OCI-LY7 (cell line): ENCODE results near the gene IRX3. TPM values are rescaled to one million over a fixed set of nuclear protein-coding genes. Genes with fewer than 3 reads are reported as not detected.

Source experiments
- BruUV-seq: library from RNA; stranded (reverse); fragments of 400-500 nt; replicated peaks from 2 replicates; lab custom pipeline; 2021; lab: Mats Ljungman, UMichigan
- CTCF ChIA-PET: fragments of 300-600 bp; sonication (Branson Sonifier 250); formaldehyde crosslinking; loops from one replicate; lab custom pipeline; 2022; ENCODE audit warnings: antibody characterized with exemption; ENCODE audit not compliant: unreplicated experiment; lab: Charles Lee
- POLR2A ChIA-PET: fragments of 300-600 bp; sonication (Branson Sonifier 250); formaldehyde crosslinking; loops from one replicate; lab custom pipeline; 2022; ENCODE audit warnings: antibody characterized with exemption; lab: Charles Lee
- DNase-seq: peaks from one replicate; pipeline ENCODE4 v3.0.0-alpha.2; 2015; ENCODE audit warnings: low spot score
- H2AFZ ChIP-seq: fragments of 200-600 bp; sonication (generic), shearing (Covaris generic); 2 replicates; pipeline ENCODE4 v1.6.1; 2014; ENCODE audit warnings: mild to moderate bottlenecking, antibody characterized with exemption, low read length, moderate library complexity
- H3K27ac ChIP-seq: fragments of 200-600 bp; sonication (generic); 2 replicates; pipeline ENCODE4 v1.5.1; 2014; ENCODE audit warnings: mixed run types, low read depth, mild to moderate bottlenecking, moderate library complexity, low read length, inconsistent platforms; ENCODE audit not compliant: poor library complexity, severe bottlenecking
- H3K36me3 ChIP-seq: fragments of 200-600 bp; sonication (generic); 2 replicates; pipeline ENCODE4 v1.6.1; 2014; ENCODE audit warnings: mild to moderate bottlenecking, antibody characterized with exemption, low read length, moderate library complexity, mixed read lengths; ENCODE audit not compliant: insufficient read depth
- H3K4me1 ChIP-seq: fragments of 200-600 bp; sonication (generic); 2 replicates; pipeline ENCODE4 v1.5.1; 2014; ENCODE audit warnings: mild to moderate bottlenecking, low read length; ENCODE audit not compliant: insufficient read depth, poor library complexity, severe bottlenecking
- H3K4me2 ChIP-seq: fragments of 200-600 bp; sonication (generic); 2 replicates; pipeline ENCODE4 v1.6.1; 2014; ENCODE audit warnings: mild to moderate bottlenecking, low read length
- H3K4me3 ChIP-seq: fragments of 200-600 bp; sonication (generic); 2 replicates; pipeline ENCODE4 v1.5.1; 2014; ENCODE audit warnings: mild to moderate bottlenecking, low read depth, low read length; ENCODE audit not compliant: poor library complexity, severe bottlenecking
- H3K79me2 ChIP-seq: fragments of 200-600 bp; sonication (generic); 2 replicates; pipeline ENCODE4 v1.6.1; 2016; ENCODE audit warnings: low read depth, mild to moderate bottlenecking, low read length, moderate library complexity, mixed read lengths; ENCODE audit not compliant: insufficient read depth
- H3K9me2 ChIP-seq: fragments of 200-600 bp; sonication (generic); 2 replicates; pipeline ENCODE4 v1.6.1; 2016; ENCODE audit warnings: mild to moderate bottlenecking, low read length, mixed read lengths; ENCODE audit not compliant: insufficient read depth
- H3K9me3 ChIP-seq: fragments of 200-600 bp; sonication (generic); 2 replicates; pipeline ENCODE4 v1.6.1; 2014; ENCODE audit warnings: mild to moderate bottlenecking, mixed run types, low read length, mixed read lengths
- H4K20me1 ChIP-seq: fragments of 200-600 bp; sonication (generic); 2 replicates; pipeline ENCODE4 v1.6.1; 2014; ENCODE audit warnings: mild to moderate bottlenecking, antibody characterized with exemption, low read length, moderate library complexity, mixed read lengths; ENCODE audit not compliant: insufficient read depth
- EZH2phosphoT487 ChIP-seq: fragments of 200-600 bp; sonication (generic); IDR thresholded peaks from 2 replicates; pipeline ENCODE4 v1.6.1; 2018; ENCODE audit warnings: low read depth, borderline replicate concordance, mild to moderate bottlenecking, mixed run types, antibody characterized with exemption, low read length, moderate library complexity, mixed read lengths
- intact Hi-C: fragments of 100-400 bp; cut with micrococcal nuclease; formaldehyde crosslinking; loops from one replicate; pipeline ENCODE4 v1.10.0; 2022; ENCODE audit not compliant: unreplicated experiment
- total RNA-seq, 2 experiments: library from RNA; depleted of rRNA in 1 of 2; stranded (reverse); fragments of >200 nt in 1 of 2; shearing (Covaris generic) in 1 of 2; gene quantifications; 2 replicates each; pipeline ENCODE4 v1.2.3, GENCODE V29; 2014 to 2022
- TF ChIP-seq, protein P1 (sequence below): fragments of 200-600 bp; sonication (generic); conservative IDR thresholded peaks from 2 replicates; pipeline ENCODE4 v1.5.1; 2014; ENCODE audit warnings: mild to moderate bottlenecking, antibody characterized with exemption, low read length, moderate library complexity, mixed read lengths

Gene IRX3
- total RNA-seq, 2 experiments from 2014 or later, result not detected

DNA sequence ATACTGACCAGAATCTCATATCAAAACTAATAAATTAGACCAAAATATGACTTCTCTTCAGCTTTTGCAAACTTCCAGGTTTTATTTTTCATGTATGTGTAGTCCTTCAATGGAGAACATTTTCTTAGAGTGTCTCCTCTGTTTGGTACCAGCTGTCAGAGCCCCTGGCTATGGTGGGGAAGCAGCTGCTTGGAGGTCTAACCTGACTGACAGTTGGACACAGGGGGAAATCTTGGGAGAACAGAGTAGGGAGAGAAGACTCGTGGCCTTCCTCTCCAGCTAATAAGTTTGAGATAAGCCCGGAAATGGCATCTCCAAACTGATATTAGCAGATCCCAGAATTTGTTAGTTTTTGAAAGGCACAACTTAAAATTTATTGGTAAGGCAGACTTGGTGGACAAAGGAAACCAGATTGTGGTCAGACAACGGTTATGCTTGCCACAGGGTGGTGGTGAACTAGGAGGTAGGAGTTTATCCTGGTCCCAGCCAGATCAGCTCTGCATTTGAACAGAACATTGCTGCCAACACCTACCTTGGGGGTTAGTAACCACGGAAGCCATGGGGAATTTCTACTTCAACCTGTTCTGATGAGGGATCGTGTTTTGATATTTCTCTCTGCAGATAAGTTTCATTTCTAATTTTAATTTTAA lies 39.2 kb upstream of the IRX3 start:
- Histone ChIP-seq H3K4me2 (no peak overlapping the region), H2AFZ (no peak overlapping the region), H3K9me3 (no peaks in the 10 kb centered on the region), H3K4me1 (no peaks in the 10 kb centered on the region), H4K20me1 (no peaks in the 10 kb centered on the region), H3K79me2 (no peaks in the 10 kb centered on the region), H3K27ac (no peak overlapping the region), H3K4me3 (no peak overlapping the region), H3K9me2 (no peaks in the 10 kb centered on the region), H3K36me3 (no peaks in the 10 kb centered on the region)
- ChIA-PET POLR2A (no interaction called here), CTCF (no interaction called here)
- TF ChIP-seq EZH2phosphoT487, result no peak
- TF ChIP-seq, protein P1, sequence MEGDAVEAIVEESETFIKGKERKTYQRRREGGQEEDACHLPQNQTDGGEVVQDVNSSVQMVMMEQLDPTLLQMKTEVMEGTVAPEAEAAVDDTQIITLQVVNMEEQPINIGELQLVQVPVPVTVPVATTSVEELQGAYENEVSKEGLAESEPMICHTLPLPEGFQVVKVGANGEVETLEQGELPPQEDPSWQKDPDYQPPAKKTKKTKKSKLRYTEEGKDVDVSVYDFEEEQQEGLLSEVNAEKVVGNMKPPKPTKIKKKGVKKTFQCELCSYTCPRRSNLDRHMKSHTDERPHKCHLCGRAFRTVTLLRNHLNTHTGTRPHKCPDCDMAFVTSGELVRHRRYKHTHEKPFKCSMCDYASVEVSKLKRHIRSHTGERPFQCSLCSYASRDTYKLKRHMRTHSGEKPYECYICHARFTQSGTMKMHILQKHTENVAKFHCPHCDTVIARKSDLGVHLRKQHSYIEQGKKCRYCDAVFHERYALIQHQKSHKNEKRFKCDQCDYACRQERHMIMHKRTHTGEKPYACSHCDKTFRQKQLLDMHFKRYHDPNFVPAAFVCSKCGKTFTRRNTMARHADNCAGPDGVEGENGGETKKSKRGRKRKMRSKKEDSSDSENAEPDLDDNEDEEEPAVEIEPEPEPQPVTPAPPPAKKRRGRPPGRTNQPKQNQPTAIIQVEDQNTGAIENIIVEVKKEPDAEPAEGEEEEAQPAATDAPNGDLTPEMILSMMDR, result no peak
- intact Hi-C loops, result no loop called here
- no TSS peak for BruUV-seq
- no peak for DNase-seq

DNA sequence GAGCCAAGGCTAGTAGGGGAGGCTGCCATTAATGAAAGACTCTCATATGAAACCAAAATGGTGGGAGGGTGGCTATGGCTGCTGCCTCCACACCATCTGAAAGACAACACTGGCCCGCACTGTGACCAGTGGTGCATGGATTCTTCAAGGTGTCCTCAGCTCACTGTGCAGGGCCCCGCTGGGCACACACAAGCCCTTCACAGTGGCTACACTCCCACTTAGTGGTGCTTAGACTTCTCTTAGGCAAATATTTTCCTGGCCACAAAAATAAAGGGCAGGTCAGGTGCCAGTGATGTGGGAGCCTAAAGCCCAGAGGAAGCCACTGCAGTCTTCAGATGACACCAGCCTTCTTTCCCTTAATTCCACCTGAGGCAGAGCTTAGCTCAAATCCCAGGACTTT lies 38.1 kb upstream of the IRX3 start:
- Histone ChIP-seq H3K4me1 (no peaks in the 10 kb centered on the region), H3K4me2 (no peak overlapping the region), H4K20me1 (no peaks in the 10 kb centered on the region), H3K9me3 (no peaks in the 10 kb centered on the region), H3K4me3 (no peak overlapping the region), H3K79me2 (no peaks in the 10 kb centered on the region), H2AFZ (no peak overlapping the region), H3K36me3 (no peaks in the 10 kb centered on the region), H3K27ac (no peak overlapping the region), H3K9me2 (no peaks in the 10 kb centered on the region)
- CTCF ChIA-PET, result no interaction called here
- no TSS peak for BruUV-seq
- TF ChIP-seq, protein P1, result no peak
- no peak for TF ChIP-seq EZH2phosphoT487
- POLR2A ChIA-PET, result no interaction called here
- DNase-seq, result no peak
- intact Hi-C loops, result no loop called here

DNA sequence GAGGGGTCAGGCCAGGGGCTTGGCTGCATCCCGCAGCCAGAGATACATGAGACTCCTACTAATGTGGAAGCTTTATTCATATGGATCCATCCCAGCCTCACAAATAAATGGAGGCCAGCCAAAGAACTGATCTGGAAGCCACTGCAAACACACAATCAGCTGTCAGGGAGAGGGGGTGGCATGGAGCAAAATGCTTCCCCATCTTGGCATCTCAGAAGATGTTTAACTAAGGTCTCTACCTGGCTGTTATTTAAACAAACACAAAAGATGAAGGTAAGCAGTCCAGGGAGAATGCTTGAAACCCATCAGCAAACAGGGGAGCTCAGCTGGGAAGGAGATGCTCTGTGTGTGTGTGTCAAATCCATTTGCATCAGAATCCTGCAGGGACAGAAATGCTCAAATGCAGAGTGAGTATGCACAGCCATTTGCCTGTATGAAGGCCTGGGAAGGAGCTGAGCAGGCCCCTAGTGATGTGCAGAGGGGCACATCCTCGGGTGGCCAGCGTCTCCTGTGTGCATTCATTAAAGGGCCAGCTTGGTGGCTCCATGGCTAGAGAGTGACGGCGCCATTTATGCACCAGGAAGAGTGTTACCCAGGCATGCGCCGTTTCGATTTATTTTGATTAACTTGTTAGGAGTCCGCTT lies 34.2 kb upstream of the IRX3 start:
- Histone ChIP-seq H3K4me3 (no peak overlapping the region), H3K36me3 (no peaks in the 10 kb centered on the region), H3K9me3 (no peaks in the 10 kb centered on the region), H3K79me2 (no peaks in the 10 kb centered on the region), H3K4me2 (no peak overlapping the region), H2AFZ (no peak overlapping the region), H3K27ac (no peak overlapping the region), H4K20me1 (no peaks in the 10 kb centered on the region), H3K9me2 (no peaks in the 10 kb centered on the region), H3K4me1 (no peaks in the 10 kb centered on the region)
- intact Hi-C loops, result no loop called here
- POLR2A ChIA-PET, result no interaction called here
- TF ChIP-seq, protein P1, result no peak
- no peak for TF ChIP-seq EZH2phosphoT487
- BruUV-seq, result no TSS peak
- DNase-seq, result no peak
- CTCF ChIA-PET, result no interaction called here
